ENCODE measurements around the gene HDDC3.
"Not testable (repeated sequence)": the region's sequence is repeated elsewhere in the genome, so short reads cannot be mapped to it uniquely, and the experiment has no call there.

Gene HDDC3

GRCh38 chr15:90928106-90928505, 4.2 kb downstream of the HDDC3 start:
- DNase-seq: not testable (repeated sequence)

GRCh38 chr15:90926766-90927165, 5.6 kb downstream of the HDDC3 start:
- DNase-seq: not testable (repeated sequence)

GRCh38 chr15:90924375-90924774, 8.0 kb downstream of the HDDC3 start:
- DNase-seq: no peak

- DNase-seq: not testable (repeated sequence)
These were observed 9.5 kb downstream of the HDDC3 start for GRCh38 chr15:90922712-90923322.

- DNase-seq: no peak
These were observed 10.5 kb downstream of the HDDC3 start for GRCh38 chr15:90921887-90922286.

- DNase-seq: no peak
These were observed 13.5 kb downstream of the HDDC3 start for GRCh38 chr15:90918835-90919234.

- DNase-seq: no peak
These were observed 14.1 kb downstream of the HDDC3 start for GRCh38 chr15:90918034-90918788.

GRCh38 chr15:90917569-90917968, 14.8 kb downstream of the HDDC3 start:
- no peak for DNase-seq

- no peak for DNase-seq
These were observed 15.9 kb downstream of the HDDC3 start for GRCh38 chr15:90916461-90916860.

- DNase-seq: no peak
These were observed 16.4 kb downstream of the HDDC3 start for GRCh38 chr15:90915808-90916440.

- DNase-seq: no peak
These were observed 17.0 kb downstream of the HDDC3 start for GRCh38 chr15:90915216-90915807.

- no peak for DNase-seq
These were observed 17.9 kb downstream of the HDDC3 start for GRCh38 chr15:90914305-90915080.

GRCh38 chr15:90913398-90913944, 18.9 kb downstream of the HDDC3 start:
- DNase-seq: no peak

GRCh38 chr15:90912770-90913075, 19.6 kb downstream of the HDDC3 start:
- no peak for DNase-seq

- DNase-seq: no peak
These were observed 20.2 kb downstream of the HDDC3 start for GRCh38 chr15:90911906-90912769.

GRCh38 chr15:90911302-90911623, 21.1 kb downstream of the HDDC3 start:
- no peak for DNase-seq

- no peak for DNase-seq
These were observed 21.7 kb downstream of the HDDC3 start for GRCh38 chr15:90910441-90911301.

GRCh38 chr15:90909976-90910375, 22.4 kb downstream of the HDDC3 start:
- DNase-seq: no peak

GRCh38 chr15:90909449-90909848, 22.9 kb downstream of the HDDC3 start:
- not testable (repeated sequence) for DNase-seq

GRCh38 chr15:90907838-90908507, 24.4 kb downstream of the HDDC3 start:
- DNase-seq: no peak
